RWPE1 (cell line): ENCODE results near the gene SCD5.
A peak's percentile ranks its signal among the peaks of the same experiment; 100 is the strongest.

Experiments used
- CTCF ChIA-PET: fragments of 350-600 bp; sonication (Branson Sonifier 250); formaldehyde crosslinking; extraction: SDS; loops from one replicate; lab custom pipeline; 2021; lab: Yijun Ruan, JAX
- POLR2A ChIA-PET: fragments of 400-600 bp; formaldehyde crosslinking; extraction: SDS; loops from one replicate; lab custom pipeline; 2020; ENCODE audit warnings: antibody characterized with exemption; ENCODE audit not compliant: low non-redundant PET; lab: Yijun Ruan, JAX
- DNase-seq: peaks from one replicate; pipeline ENCODE4 v3.0.0; 2012; ENCODE audit warnings: low spot score
- H3K27ac ChIP-seq: fragments of 450-650 bp; 2 replicates; pipeline ENCODE4 v1.5.1; 2017
- TF ChIP-seq, protein P1 (sequence below): fragments of 450-650 bp; conservative IDR thresholded peaks from 2 replicates; pipeline ENCODE4 v1.5.1; 2017; ENCODE audit warnings: low read depth, mild to moderate bottlenecking

The SCD5 gene

DNA sequence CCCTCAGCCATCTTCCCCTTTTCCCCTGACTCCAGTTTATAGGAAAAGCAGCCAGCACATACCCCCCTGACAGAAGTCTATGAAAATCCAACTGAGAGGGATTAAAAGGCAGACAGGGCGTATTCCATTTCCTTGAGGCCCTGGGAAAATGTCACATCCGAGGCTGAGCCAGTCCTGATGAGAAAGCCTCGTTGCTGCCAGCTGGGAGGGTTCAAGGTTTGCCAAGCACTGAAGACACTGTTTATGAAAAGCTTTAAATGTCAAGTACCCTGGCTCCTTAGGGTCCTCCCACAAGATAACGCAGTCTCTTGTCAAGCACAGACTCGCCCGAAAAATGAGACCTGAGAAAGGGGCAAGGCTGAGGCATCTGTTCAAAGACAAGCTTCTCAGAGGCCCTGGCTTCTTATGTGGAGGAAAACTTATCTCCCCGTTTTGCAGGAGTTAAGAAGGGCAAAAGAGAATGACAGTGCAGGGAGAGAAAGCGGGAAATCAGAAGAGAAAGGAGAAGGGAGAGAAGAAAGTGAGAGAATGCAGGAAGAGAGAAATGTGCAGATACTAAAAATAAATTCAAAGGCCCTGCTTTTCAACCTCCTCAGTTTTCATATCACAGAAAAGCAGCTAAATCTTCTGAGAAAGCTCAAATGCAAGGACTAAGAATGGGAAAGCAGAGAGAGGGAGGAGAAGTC lies 44.7 kb downstream of the SCD5 start:
- TF ChIP-seq, protein P1, sequence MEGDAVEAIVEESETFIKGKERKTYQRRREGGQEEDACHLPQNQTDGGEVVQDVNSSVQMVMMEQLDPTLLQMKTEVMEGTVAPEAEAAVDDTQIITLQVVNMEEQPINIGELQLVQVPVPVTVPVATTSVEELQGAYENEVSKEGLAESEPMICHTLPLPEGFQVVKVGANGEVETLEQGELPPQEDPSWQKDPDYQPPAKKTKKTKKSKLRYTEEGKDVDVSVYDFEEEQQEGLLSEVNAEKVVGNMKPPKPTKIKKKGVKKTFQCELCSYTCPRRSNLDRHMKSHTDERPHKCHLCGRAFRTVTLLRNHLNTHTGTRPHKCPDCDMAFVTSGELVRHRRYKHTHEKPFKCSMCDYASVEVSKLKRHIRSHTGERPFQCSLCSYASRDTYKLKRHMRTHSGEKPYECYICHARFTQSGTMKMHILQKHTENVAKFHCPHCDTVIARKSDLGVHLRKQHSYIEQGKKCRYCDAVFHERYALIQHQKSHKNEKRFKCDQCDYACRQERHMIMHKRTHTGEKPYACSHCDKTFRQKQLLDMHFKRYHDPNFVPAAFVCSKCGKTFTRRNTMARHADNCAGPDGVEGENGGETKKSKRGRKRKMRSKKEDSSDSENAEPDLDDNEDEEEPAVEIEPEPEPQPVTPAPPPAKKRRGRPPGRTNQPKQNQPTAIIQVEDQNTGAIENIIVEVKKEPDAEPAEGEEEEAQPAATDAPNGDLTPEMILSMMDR = no peak
- CTCF ChIA-PET = no interaction called here
- H3K27ac ChIP-seq = no peak overlapping the region
- DNase-seq = peak; percentile 11
- POLR2A ChIA-PET = no interaction called here

DNA sequence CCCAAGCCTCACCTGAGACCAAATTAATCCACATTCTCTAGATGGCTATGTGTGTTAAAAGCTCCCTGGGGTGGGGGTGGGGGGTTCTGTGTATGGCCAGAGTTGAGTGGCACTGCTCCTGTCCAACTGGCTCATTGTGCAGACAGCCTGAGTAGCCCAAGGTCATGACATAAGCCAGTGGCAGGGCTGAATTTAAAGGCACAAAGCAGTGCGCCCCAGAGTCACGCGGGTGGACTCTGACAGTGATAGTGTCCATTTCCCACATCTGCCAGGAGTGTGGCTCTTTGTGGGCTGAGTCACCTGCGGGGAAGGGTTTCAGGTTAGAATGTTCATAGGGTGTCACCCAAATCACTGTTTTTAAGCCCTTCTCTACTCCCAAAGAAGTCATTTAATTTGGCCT lies 45.4 kb downstream of the SCD5 start:
- DNase-seq = peak; percentile 5
- ChIA-PET CTCF (no interaction called here), POLR2A (no interaction called here)
- TF ChIP-seq, protein P1 = no peak
- H3K27ac ChIP-seq = no peak overlapping the region

DNA sequence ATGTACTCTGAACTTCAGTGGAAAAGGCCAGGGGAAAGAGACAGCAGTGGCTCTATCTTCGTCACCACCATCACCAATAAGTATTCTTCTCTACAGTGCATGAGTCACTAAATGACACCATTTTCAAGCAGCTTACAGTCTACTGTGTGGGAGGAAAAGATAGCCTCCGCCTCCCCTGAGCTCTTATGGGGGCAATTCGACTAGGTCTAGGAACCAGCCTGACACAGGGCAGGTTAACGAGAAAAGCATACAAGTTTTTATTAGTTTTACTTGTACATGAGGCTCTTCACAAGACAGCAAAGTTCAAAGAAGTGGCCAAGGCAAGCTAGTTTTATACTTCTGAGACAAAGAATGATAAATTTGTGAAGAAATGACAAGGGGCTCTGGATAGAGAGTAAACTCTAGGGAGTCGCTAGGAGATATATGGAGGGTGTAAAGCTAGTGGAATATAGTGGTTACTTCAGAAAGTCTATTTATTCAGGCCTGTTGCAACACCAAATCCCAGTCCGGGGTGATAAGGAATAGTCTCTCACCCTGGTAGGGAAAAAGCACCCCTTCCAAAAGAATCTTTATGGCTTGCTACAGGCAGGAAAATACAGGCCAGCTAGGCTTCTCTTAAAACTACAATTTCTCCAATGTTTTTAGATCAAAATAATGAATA lies 49.7 kb downstream of the SCD5 start:
- TF ChIP-seq, protein P1 = no peak
- ChIA-PET CTCF (no interaction called here), POLR2A (no interaction called here)
- H3K27ac ChIP-seq = no peak overlapping the region
- no peak for DNase-seq

DNA sequence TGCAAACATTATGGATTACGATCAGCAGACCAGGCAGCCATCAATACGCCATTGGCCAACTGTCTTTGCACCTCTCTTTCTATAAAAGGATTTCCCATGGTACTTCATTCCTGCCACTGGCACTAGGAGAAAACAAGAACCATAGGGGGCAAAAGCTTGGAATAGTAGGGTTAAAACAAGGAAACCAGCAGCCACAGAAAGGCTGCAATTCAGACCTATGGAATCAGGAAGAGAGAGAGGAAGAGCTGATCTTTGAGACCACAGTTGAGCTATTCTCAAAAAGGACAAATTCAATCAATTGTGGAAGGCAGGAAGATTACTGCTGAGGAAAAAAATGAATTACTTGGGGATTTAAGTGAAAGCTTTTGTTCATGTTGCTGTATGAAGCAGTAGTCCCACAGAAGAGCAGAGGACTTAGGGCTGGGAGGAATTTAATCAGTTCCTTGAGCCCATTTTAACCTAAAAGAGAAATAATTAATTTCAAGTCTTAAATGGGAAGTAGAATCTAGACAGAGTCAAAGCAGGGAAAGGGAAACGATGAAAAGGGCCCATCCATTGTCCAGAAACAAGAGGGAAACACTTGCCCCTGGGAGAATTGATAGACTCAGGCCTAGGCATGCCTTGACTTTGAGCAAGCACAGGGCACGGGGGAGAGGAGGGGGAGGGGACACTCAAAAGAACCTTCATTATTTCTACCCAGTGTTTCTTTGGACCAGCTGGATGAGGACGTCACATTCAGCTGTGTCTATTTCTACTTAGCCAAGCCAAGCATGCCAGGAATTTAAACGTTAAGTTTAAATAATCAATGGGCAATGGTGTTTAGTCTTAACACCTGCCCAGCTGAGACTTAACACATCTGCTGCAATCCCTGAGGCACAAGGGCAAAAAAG lies 50.7 kb downstream of the SCD5 start:
- peak; percentile 2 for DNase-seq
- H3K27ac ChIP-seq = no peak overlapping the region
- POLR2A ChIA-PET = no interaction called here
- CTCF ChIA-PET = no interaction called here
- TF ChIP-seq, protein P1 = no peak

DNA sequence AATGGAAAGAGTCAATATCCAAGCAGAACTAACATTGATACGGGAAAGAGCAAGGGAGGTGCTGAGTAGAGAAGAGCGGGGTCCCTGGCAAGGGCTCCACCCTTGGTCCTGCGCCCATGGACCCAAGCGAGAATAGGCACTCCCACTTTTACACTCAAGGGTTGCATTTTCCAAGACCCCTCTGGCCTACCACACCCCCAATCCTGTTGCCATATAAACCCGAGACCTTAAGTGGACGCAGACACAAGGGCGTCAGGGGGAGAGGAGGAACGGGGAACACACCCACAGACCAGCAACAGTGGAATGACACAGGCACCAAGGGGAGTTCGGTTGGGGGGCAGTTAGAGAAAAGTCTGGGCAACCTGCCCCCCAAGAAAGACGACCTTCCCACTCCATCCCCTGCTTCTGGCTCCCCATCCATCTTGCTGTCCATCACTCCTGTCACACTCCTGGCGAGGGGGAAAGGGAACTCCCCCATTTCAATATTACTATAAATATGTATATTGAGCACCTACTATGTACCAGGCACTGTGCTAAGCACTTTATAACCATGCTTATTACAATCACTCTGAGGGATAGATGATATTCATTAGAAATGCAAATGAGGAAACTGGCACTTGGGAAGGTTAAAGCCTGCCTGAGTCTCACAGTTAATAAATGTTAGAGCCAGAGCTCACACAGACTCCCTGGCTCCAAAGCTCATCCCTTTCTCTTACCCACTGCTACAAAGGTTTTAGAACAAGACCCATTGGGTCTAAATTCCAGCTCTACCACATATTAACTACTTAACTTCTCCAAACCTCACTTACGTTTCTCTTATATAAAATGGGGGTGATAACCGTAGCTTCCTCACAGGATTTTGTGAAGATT lies 51.7 kb downstream of the SCD5 start:
- ChIA-PET CTCF (no interaction called here), POLR2A (no interaction called here)
- TF ChIP-seq, protein P1 = no peak

More for the DNA sequence above, 51.7 kb downstream of the SCD5 start:
- DNase-seq = no peak
- H3K27ac ChIP-seq = no peak overlapping the region
